A673 (cell line): ENCODE data around the gene KCNJ15.

Source experiments
- CTCF ChIP-seq: fragments of 300-800, 200-600 bp; sonication (generic); conservative IDR thresholded peaks from 2 replicates; pipeline ENCODE4 v1.5.1; 2017; ENCODE audit warnings: low read depth, mild to moderate bottlenecking, antibody characterized with exemption, low read length, moderate library complexity, mixed read lengths
- EZH2 ChIP-seq: fragments of 200-600 bp; sonication (generic); IDR thresholded peaks from 2 replicates; pipeline ENCODE4 v1.6.1; 2017; ENCODE audit warnings: borderline replicate concordance, low read depth, mild to moderate bottlenecking, mixed read lengths, antibody characterized with exemption, low read length; ENCODE audit not compliant: poor library complexity, severe bottlenecking

- TF ChIP-seq CTCF (no peak), EZH2 (no peak)
Observed at GRCh38 chr21:38346286-38346685, 89.5 kb downstream of the KCNJ15 start.
